Esophagus muscularis mucosa (tissue), 4 donors: ENCODE measurements around the gene WNT9A.

Experiments
- EP300 ChIP-seq: sonication (generic); formaldehyde crosslinking; IDR thresholded peaks from one replicate; pipeline ENCODE4 v1.6.1; 2017; ENCODE audit warnings: antibody characterized with exemption
- POLR2A ChIP-seq: fragments of 450-650 bp; IDR thresholded peaks from one replicate; pipeline ENCODE4 v1.6.1; 2017; ENCODE audit warnings: antibody characterized with exemption, moderate library complexity, mild to moderate bottlenecking, low read depth
- TF ChIP-seq, protein P1 (sequence below), 3 experiments: fragments of 200-600 bp in 2 of 3; fragments of 450-650 bp in 1 of 3; sonication (generic) in 2 of 3; IDR thresholded peaks; one replicate each; pipeline ENCODE4 v1.5.1; 2017 to 2019; ENCODE audit warnings: antibody characterized with exemption in 3 of 3, mild to moderate bottlenecking in 2 of 3, moderate library complexity in 1 of 3

DNA sequence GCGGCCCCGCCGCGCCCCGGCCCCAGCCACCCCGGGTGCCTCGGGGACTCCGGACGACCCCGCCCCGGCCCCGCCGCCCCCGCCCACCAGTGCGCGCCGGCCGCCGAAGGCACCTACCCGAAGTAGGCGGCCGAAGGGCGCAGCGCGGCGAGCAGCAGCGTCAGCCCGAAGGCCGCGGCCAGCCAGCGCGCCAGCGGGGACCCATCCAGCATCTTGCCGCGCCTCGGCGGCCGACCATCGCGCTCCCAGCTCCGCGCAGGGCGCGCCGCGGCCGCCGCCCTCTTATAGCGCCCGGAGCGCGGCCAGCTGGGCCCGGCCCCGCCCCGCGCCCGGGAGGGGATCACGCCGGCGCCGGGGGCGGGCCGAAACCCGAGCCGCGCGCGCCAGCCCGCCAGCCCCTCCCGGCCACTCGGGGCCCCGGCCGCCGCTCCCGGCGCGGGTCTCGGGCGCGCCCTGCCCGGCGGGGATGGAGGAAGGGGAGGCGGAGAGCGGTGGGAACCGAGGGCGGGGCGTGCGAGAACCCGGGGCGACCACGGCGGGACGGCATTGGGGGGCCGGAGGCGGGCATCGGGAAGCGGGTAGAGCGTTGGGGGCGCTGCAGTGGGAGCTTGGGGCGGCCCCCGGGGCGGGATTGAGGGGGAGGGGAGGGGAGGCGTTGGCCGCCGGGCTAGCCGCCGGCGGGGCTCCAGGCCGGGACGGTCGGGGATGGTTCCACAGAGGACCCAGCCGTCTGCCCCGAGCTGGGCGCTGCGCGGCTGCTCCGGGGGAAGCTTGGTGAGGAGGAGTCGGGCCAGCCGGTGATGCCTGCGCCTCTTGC lies at the start of gene WNT9A:
- TF ChIP-seq, protein P1, sequence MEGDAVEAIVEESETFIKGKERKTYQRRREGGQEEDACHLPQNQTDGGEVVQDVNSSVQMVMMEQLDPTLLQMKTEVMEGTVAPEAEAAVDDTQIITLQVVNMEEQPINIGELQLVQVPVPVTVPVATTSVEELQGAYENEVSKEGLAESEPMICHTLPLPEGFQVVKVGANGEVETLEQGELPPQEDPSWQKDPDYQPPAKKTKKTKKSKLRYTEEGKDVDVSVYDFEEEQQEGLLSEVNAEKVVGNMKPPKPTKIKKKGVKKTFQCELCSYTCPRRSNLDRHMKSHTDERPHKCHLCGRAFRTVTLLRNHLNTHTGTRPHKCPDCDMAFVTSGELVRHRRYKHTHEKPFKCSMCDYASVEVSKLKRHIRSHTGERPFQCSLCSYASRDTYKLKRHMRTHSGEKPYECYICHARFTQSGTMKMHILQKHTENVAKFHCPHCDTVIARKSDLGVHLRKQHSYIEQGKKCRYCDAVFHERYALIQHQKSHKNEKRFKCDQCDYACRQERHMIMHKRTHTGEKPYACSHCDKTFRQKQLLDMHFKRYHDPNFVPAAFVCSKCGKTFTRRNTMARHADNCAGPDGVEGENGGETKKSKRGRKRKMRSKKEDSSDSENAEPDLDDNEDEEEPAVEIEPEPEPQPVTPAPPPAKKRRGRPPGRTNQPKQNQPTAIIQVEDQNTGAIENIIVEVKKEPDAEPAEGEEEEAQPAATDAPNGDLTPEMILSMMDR (IDR thresholded peaks at IDR 0.05) = no peak
- TF ChIP-seq EP300 (no peak), POLR2A (no peak)
